Stomach smooth muscle (tissue), 2 donors: ENCODE data around the gene ANXA7.

Source experiments
- H3K27ac ChIP-seq: one replicate; pipeline ENCODE4 v1.7.0; 2013; ENCODE audit warnings: mild to moderate bottlenecking, low read length, inconsistent platforms
- H3K27me3 ChIP-seq, 2 donors: one replicate each; pipeline ENCODE4 v1.7.0; 2013; ENCODE audit warnings: low read length in 2 of 2; ENCODE audit not compliant: insufficient read depth in 2 of 2, control insufficient read depth in 1 of 2
- H3K36me3 ChIP-seq, 2 donors: one replicate each; pipeline ENCODE4 v1.7.0; 2013; ENCODE audit warnings: low read length in 2 of 2; ENCODE audit not compliant: control insufficient read depth in 2 of 2, insufficient read depth in 2 of 2
- H3K4me1 ChIP-seq: one replicate; pipeline ENCODE4 v1.7.0; 2013; ENCODE audit warnings: low read length; ENCODE audit not compliant: control insufficient read depth, insufficient read depth
- H3K4me3 ChIP-seq, 2 donors: one replicate each; pipeline ENCODE4 v1.7.0; 2013; ENCODE audit warnings: low read length in 2 of 2
- H3K9ac ChIP-seq, 2 donors: one replicate each; pipeline ENCODE4 v1.7.0; 2013; ENCODE audit warnings: low read length in 2 of 2, mild to moderate bottlenecking in 1 of 2
- H3K9me3 ChIP-seq, 2 donors: one replicate each; pipeline ENCODE4 v1.7.0; 2013; ENCODE audit warnings: low read length in 2 of 2; ENCODE audit not compliant: control insufficient read depth in 2 of 2
- donor health status: healthy.
- donor health status: Pancreatic carcinoma.

The ANXA7 gene

DNA sequence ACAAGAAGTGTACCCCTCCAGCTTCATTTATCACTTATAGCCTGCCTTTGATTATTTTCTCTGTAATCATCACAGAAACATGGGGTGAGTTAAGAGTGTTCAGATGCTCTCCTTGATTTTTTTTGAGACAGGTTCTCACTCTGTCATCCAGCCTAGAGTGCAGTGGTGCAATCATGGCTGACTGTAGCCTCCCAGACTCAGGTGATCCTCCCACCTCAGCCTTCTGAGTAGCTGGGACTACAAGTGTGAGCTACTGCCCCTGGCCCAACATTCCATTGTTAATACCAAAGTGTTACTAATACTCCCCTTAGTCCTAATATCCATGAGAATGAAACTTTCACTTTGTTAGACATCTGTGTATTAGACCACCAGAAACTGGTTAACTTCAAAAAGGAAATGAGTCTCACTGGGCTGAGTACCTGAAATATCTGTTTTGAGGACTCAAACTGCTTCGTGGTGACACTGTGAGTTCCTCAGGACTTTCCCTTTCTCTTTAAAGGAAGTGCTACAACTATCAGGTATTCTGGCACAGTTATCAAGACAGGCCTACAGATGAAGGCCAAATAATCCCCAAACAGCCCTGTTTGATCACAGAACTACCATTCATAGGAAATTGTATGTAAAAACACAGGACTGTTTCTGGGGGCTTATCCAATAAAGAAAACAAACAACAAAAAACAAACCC is 34.7 kb downstream of the ANXA7 start:
- H3K27me3 ChIP-seq: no peaks in the 10 kb centered on the region

DNA sequence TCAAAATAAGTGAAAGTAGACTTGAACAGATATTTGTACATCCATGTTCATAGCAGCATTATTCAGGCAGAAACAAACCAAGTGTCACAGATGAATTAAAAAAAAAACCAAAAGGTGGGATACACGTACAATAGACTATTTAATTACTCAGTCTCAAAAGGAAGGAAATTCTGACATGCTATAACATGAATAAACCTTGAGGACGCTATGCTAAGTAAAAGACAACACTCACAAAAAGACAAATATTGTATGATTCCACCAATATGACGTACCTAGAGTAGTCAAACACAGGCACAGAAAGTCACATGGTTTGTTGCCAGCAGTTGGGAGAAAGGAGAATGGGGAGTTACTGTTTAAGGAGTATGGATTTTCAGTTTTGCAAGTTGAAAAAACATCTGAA is 37.2 kb downstream of the ANXA7 start:
- H3K9ac ChIP-seq: no peak overlapping the region
- H3K36me3 ChIP-seq: peaks cover 28 to 29% of the 10 kb centered on the region in 2 donors
- H3K4me1 ChIP-seq: no peaks in the 10 kb centered on the region
- no peaks in the 10 kb centered on the region for H3K27me3 ChIP-seq
- no peak overlapping the region for H3K27ac ChIP-seq
- no peak overlapping the region for H3K4me3 ChIP-seq
- H3K9me3 ChIP-seq: no peaks in the 10 kb centered on the region

More for the DNA sequence above, 34.7 kb downstream of the ANXA7 start:
- H3K27ac ChIP-seq: no peak overlapping the region
- H3K36me3 ChIP-seq: peaks cover 42 to 43% of the 10 kb centered on the region in 2 donors
- no peak overlapping the region for H3K4me3 ChIP-seq
- H3K9me3 ChIP-seq: no peaks in the 10 kb centered on the region
- H3K9ac ChIP-seq: no peak overlapping the region
- H3K4me1 ChIP-seq: no peaks in the 10 kb centered on the region

DNA sequence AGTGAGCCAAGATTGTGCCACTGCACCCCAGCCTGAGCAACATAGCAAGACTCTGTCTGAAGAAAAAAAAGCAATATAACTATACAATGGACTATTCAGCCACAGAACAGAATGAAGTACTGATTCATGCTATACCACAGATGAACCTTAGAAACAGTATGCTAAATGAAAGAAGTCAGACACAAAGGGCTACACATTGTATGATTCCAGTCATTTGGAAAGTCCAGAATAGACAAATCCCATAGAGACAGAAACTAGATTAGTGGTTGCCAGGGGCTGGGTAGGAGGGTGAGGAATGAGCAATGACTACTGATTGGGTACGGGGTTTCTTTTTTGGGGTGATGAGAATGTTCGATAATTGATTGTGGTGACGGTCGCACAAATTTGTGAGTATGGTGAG is 45.6 kb downstream of the ANXA7 start:
- no peak overlapping the region for H3K27ac ChIP-seq
- no peaks in the 10 kb centered on the region for H3K4me1 ChIP-seq
- H3K36me3 ChIP-seq: peaks cover 8 to 9% of the 10 kb centered on the region in 2 donors

DNA sequence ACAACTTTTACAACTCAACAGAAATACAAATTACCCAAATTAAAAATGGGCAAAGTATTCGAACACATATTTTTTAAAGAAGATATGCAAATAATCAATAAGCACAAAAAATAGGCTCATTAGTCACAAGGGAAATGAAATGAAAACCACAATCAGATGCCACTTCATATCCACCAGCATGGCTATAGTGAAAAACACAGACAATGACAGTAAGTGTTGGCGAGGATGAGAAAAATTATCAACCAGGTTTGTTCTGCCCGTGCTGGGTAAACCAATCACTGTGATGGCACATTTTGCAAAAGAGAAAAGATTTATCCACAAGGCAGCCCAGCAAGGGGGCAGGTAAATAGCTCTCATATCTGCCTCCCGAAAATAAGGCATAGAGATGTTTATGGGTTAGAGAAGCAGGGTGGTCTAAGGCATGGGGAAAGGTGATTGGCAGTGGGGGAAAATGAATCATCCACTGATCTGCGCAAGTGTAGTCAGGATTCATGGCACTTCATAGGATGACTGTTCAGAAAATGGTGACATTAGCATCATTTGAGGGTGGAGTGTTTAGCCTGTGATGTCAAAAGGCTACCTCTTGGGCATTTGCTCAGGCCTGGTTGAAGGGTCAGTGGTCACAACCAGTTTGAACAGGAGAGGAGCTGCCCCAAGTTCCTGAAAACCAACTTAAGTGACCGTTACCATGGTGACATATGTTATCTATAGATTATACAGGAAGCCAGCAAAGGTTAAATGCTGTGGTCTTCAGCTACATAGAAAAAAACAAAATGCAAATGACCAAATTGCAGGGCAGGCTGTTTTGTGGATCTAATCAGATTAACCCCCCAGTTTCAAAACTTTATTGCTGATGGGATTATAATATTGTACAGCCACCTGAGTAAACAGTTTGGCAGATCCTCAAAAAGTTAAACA is 47.2 kb downstream of the ANXA7 start:
- H3K36me3 ChIP-seq: peaks cover 8 to 9% of the 10 kb centered on the region in 2 donors
- H3K27ac ChIP-seq: no peak overlapping the region
- no peak overlapping the region for H3K4me3 ChIP-seq
- H3K27me3 ChIP-seq: no peaks in the 10 kb centered on the region
- H3K9me3 ChIP-seq: no peaks in the 10 kb centered on the region
- no peaks in the 10 kb centered on the region for H3K4me1 ChIP-seq
- H3K9ac ChIP-seq: no peak overlapping the region

More for the DNA sequence above, 45.6 kb downstream of the ANXA7 start:
- H3K9me3 ChIP-seq: no peaks in the 10 kb centered on the region
- H3K9ac ChIP-seq: no peak overlapping the region
- H3K4me3 ChIP-seq: no peak overlapping the region
- H3K27me3 ChIP-seq: no peaks in the 10 kb centered on the region

DNA sequence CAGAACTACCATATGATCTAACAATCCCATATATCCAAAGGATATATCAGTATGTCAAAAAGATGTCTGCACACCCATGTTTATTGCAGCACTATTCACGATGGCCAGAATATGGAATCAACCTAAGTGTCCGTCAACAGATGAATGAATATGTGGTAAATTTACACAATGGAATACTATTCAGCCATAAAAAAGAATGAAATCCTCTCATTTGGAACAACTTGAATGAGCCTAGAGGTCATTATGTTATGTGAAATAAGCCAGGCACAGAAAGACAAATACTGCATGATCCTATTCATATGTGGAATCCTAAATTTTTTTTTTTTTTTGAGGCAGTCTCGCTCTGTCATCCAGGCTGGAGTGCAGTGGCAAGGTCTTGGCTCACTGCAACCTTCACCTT is 48.9 kb downstream of the ANXA7 start:
- no peak overlapping the region for H3K9ac ChIP-seq
- no peaks in the 10 kb centered on the region for H3K9me3 ChIP-seq
- no peaks in the 10 kb centered on the region for H3K4me1 ChIP-seq
- no peak overlapping the region for H3K4me3 ChIP-seq
- peaks cover 8 to 9% of the 10 kb centered on the region in 2 donors for H3K36me3 ChIP-seq
- no peaks in the 10 kb centered on the region for H3K27me3 ChIP-seq
- no peak overlapping the region for H3K27ac ChIP-seq

DNA sequence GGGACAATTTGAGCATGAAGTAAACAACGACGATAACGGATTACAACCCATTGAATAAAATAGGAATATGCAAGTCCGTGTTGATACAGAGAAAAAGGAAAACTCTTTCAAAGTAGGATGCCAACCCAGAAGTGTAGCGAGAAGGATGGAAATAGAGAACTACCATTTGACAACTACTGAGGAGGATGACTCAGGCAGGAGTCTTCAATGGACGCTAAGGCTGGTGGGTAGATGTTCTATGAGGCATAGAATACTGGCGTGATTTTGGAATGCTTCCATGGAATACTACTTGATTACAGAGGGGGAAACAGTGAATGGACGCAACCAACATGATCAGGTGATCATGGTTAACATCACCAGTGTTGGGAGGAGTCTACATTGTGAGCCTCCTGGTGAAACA is 54.4 kb downstream of the ANXA7 start:
- Histone ChIP-seq H3K36me3 (no peaks in the 10 kb centered on the region), H3K27ac (no peak overlapping the region), H3K9ac (no peak overlapping the region), H3K4me1 (peaks cover 5% of the 10 kb centered on the region), H3K9me3 (no peaks in the 10 kb centered on the region), H3K4me3 (peak overlapping the region in 1 of 2 donors; percentile 95), H3K27me3 (no peaks in the 10 kb centered on the region)

DNA sequence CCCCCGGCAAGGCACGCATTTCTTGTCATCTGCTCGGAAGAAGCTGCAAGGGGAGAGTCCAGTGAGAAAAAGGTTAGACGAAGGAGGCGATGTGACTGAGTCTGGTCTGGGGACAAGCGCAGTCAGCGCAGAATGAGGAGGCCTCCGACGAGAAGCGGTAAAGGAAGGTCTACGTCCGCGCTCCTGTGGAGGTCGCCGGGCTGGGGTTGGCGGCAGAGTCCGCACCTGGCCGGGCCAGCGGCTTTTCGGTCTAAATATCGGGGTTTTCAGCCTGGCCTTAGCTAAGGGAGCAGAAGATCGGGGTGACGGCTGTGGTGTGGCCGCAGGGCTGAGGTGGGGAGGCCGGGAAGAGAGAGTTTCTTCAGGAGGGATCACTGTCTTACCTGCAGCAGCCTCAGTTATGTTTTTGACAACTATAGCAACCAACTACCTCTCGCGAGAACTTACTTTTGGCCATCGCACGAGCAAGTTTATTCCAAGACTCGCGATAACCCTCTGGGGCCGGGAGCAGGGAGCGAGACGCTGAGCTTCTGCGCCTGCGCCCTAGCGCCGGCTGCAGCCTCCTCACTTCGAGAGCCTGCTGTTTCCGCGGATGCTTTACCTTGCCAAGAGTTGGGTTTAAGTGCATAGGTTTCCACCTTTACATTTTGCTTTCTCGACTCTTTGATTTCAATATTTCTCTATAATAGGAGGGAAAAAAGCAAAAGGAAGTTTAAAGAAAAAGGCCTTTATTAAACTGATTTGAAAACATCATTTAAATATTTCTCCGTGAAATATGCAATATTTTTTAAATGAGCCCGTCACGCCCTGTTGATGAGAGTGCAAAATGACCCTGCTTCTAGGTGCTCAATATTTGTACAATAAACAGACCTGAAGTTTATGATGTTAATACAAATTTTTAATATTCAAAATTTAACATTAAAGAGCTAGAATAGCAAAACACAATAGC is 55.3 kb downstream of the ANXA7 start, which contains the start of gene CFAP70:
CFAP70 (minus strand) TSS at position 534 of the 949 bp plus-strand sequence. CDS start 4,068 bp downstream, outside the sequence.
- H3K9ac ChIP-seq: peak within 1 kb of the TSS; percentile 91 to 94
- no peaks in the 10 kb centered on the region for H3K9me3 ChIP-seq
- H3K27me3 ChIP-seq: no peaks in the 10 kb centered on the region
- H3K4me3 ChIP-seq: peak within 1 kb of the TSS; percentile 95 to 96
- no peaks in the 10 kb centered on the region for H3K36me3 ChIP-seq
- peaks cover 5% of the 10 kb centered on the region for H3K4me1 ChIP-seq
- H3K27ac ChIP-seq: no peak within 1 kb of the TSS

DNA sequence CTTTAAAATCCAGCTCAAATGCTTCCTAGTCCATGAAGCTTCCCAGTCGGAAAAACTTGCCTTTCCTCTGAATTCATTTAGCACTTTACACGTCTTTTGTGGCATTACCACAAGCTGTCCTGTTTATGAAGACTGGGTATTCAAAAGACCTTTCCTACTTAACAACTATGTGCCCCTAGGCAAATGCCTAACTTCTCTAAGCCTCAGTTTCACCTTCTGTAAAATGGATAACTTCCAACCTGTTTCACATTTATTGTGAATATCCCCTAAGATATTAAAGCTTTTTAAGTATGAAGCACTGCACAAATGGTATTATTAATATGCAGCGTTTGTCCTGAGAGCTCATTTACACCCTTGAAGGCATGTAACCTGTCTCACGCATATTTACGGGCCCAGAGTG is 56.0 kb downstream of the ANXA7 start:
- Histone ChIP-seq H3K4me1 (peaks cover 5% of the 10 kb centered on the region), H3K27ac (no peak overlapping the region), H3K9me3 (no peaks in the 10 kb centered on the region), H3K36me3 (no peaks in the 10 kb centered on the region), H3K9ac (peak overlapping the region; percentile 91 to 94), H3K4me3 (peak overlapping the region; percentile 95 to 96), H3K27me3 (no peaks in the 10 kb centered on the region)

DNA sequence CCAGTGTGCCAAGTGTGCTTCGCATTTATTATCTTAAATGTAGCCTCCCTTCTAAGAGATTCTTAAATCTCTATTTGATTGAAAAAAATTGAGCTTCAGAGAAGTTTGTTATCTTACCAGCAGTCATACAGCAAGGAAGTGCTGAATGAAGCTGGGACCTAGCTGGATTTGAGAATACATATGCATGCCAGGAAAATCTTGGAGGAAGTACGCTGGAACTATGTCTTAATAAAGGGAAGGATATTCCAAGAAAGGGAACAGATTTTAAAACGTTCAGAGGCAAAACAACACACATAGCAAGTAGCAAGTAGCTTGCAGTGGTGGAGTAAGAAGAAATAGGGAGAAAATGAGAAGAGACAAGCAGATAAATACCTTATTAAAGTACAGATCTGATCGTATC is 56.7 kb downstream of the ANXA7 start:
- H3K9me3 ChIP-seq: no peaks in the 10 kb centered on the region
- no peak overlapping the region for H3K27ac ChIP-seq
- H3K4me1 ChIP-seq: peaks cover 5% of the 10 kb centered on the region
- no peak overlapping the region for H3K4me3 ChIP-seq
- no peak overlapping the region for H3K9ac ChIP-seq
- H3K27me3 ChIP-seq: no peaks in the 10 kb centered on the region
- H3K36me3 ChIP-seq: no peaks in the 10 kb centered on the region

DNA sequence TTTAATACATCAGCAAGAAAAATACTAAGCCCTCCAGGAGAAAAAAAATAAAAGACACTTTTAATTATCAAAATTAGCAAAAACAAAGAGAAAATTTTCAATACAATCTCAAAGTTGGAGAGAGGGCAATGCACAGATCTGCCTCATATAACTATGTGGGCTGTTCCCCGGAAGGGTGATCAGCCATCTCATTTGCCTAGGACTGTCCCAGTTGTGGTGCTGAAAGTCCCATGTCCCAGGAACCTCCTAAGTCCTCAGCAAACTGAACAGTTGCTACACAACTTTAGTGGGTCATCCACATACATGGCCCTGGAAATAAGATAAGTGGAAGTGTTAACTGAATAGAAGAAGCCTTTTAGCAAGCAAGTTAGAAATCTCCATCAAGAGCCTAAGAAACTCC is 69.6 kb downstream of the ANXA7 start:
- no peak overlapping the region for H3K9ac ChIP-seq
- H3K9me3 ChIP-seq: no peaks in the 10 kb centered on the region
- H3K4me1 ChIP-seq: no peaks in the 10 kb centered on the region
- peaks cover 0 to 2% of the 10 kb centered on the region in 2 donors for H3K36me3 ChIP-seq
- no peaks in the 10 kb centered on the region for H3K27me3 ChIP-seq
- no peak overlapping the region for H3K27ac ChIP-seq
- H3K4me3 ChIP-seq: no peak overlapping the region
